SJSA1 (cell line): ENCODE results near the gene CHMP6. TPM values are rescaled to one million over a fixed set of nuclear protein-coding genes. Genes with fewer than 3 reads are reported as not detected.

Source experiments
- DNase-seq, 2 experiments: peaks; one replicate each; pipeline ENCODE4 v3.0.0-alpha.2; 2015 to 2020; ENCODE audit warnings: low spot score in 2 of 2, low read depth in 1 of 2
- H3K27ac ChIP-seq: fragments of 250-450 bp; sonication (Bioruptor Pico); 2 replicates; pipeline ENCODE4 v1.5.1; 2020; ENCODE audit warnings: mild to moderate bottlenecking, moderate library complexity
- H3K27me3 ChIP-seq: fragments of 250-450 bp; sonication (Bioruptor Pico); replicated peaks from 2 replicates; pipeline ENCODE4 v1.5.1; 2020; ENCODE audit warnings: mild to moderate bottlenecking, moderate library complexity
- H3K36me3 ChIP-seq: fragments of 250-450 bp; sonication (Bioruptor Pico); 2 replicates; pipeline ENCODE4 v1.5.1; 2020; ENCODE audit warnings: mild to moderate bottlenecking
- H3K4me1 ChIP-seq: fragments of 250-450 bp; sonication (Bioruptor Pico); replicated peaks from 2 replicates; pipeline ENCODE4 v1.6.1; 2021; ENCODE audit warnings: mild to moderate bottlenecking
- H3K4me3 ChIP-seq: fragments of 250-450 bp; sonication (Bioruptor Pico); 2 replicates; pipeline ENCODE4 v1.5.1; 2020; ENCODE audit warnings: mild to moderate bottlenecking
- H3K9me3 ChIP-seq: fragments of 250-450 bp; sonication (Bioruptor Pico); replicated peaks from 2 replicates; pipeline ENCODE4 v1.5.1; 2020; ENCODE audit warnings: mild to moderate bottlenecking
- total RNA-seq: library from RNA; depleted of rRNA; stranded (reverse); fragments of >200 nt; shearing (Covaris generic); gene quantifications from 2 replicates; pipeline ENCODE4 v1.2.3, GENCODE V29; 2014; rRNA removed

CHMP6 gene
- total RNA-seq, result 20.9 and 26.3 TPM in 2 replicates

GRCh38 chr17:80991645-80992076, at the start of gene CHMP6:
Gene CHMP6, plus strand, starts transcription at chr17:80991841. Its CDS starts 78 bp downstream, at chr17:80991919.
- Histone ChIP-seq H3K27ac (peak within 1 kb of the TSS; percentile 57), H3K4me3 (peak within 1 kb of the TSS; percentile 100)
- peak; percentile 70 to 83 for DNase-seq

DNA sequence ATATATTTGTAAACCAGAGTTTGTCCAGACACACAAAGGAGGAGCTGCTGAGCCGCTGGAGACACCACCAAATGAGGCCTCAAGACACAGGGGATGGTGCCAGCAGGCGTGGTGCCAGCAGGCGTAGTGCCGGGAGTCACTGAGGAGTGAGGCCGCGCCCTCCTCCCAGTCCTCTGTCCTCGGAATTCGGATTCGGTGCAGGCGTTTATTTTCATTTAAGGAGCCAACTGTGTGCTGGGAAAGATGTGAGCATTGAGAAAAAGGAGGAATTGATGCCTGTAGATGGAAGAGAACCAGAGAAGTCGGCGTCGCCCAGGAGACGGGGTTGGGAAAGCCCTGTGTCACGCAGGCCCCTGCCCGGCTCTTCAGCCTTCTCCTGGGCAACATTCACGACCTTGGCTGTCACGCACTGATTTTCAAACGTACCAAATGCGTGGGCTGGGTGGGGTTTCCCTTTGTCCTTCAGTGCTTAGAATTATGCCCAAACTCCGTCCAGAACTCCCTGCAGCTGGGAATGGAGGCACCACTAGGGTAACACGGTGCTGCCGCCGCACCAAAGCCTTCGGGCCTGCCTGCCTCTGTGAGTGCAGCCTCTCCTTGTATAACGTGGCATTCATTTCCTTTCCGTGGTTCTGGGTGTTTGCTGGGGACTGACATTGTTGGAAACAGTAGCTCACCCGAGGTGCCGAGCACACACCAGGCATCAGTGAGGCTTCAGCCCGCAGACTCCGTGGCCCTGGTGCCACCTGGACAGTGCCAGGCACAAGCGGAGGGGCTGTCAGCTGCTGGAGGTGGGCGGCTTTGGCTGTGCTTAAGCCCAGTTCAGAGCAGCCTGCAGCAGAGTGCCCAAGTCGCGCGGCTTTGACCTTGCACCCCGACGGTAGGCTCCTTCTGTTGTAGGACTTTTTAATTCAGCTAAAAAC, 49.0 kb upstream of the CHMP6 start:
- Histone ChIP-seq H3K4me1 (no peaks in the 10 kb centered on the region), H3K4me3 (no peak overlapping the region), H3K36me3 (peaks cover 49% of the 10 kb centered on the region), H3K27me3 (no peaks in the 10 kb centered on the region), H3K27ac (no peak overlapping the region), H3K9me3 (no peaks in the 10 kb centered on the region)
- DNase-seq, result no peak

More at GRCh38 chr17:80991645-80992076, at the start of gene CHMP6:
- Histone ChIP-seq H3K27me3 (no peaks in the 10 kb centered on the region), H3K9me3 (peaks cover 6% of the 10 kb centered on the region), H3K4me1 (peaks cover 41% of the 10 kb centered on the region), H3K36me3 (peaks cover 39% of the 10 kb centered on the region)

- no peak overlapping the region for H3K4me3 ChIP-seq
- no peak for DNase-seq
- H3K9me3 ChIP-seq, result no peaks in the 10 kb centered on the region
- H3K36me3 ChIP-seq, result peaks cover 55% of the 10 kb centered on the region
- H3K27me3 ChIP-seq, result no peaks in the 10 kb centered on the region
- no peaks in the 10 kb centered on the region for H3K4me1 ChIP-seq
- H3K27ac ChIP-seq, result no peak overlapping the region
Observed at GRCh38 chr17:80943346-80944145, 48.1 kb upstream of the CHMP6 start.

DNA sequence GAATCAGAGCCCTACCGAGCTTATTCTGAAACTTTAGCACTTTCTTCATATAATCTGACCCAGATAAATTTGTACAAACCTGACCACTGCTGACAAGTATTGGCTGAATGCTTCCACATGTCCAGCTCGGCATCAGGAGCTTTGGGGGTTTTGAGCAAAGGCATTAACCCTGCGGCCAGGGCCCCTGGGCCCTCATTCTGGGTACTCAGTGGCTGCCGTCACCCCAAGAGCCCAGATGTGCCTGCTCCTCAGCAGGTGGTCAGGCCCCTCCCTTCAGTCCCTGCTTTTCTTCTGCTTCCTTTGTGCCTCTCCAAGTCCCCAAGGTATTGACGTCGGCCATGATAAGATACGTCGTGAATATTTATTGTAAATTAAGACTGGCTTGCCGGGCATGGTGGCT, 47.3 kb upstream of the CHMP6 start:
- H3K4me3 ChIP-seq, result no peak overlapping the region
- no peaks in the 10 kb centered on the region for H3K9me3 ChIP-seq
- H3K36me3 ChIP-seq, result peaks cover 60% of the 10 kb centered on the region
- no peaks in the 10 kb centered on the region for H3K27me3 ChIP-seq
- DNase-seq, result no peak
- H3K27ac ChIP-seq, result no peak overlapping the region
- no peaks in the 10 kb centered on the region for H3K4me1 ChIP-seq

DNA sequence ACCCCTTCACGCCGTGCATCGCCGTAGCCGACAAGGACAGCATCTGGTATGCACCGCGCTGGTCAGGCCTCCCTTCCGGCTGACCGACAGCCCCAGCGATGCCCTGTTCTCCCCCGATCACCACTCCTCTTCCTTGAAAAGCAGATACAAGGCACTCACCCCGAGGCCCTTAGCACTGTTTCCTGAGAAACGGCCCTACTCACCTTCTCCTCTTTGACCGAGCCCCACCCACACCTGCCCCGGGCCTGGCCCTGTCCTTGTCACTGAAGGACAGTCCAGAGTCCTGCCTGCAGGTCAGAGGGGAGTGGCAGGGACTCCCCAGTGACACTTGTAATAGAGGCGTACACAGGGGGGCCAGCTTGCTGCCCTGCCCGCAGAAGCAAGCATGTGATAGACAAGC, 45.9 kb upstream of the CHMP6 start:
- H3K9me3 ChIP-seq, result no peaks in the 10 kb centered on the region
- no peak for DNase-seq
- H3K27me3 ChIP-seq, result no peaks in the 10 kb centered on the region
- no peaks in the 10 kb centered on the region for H3K4me1 ChIP-seq
- H3K27ac ChIP-seq, result no peak overlapping the region
- no peak overlapping the region for H3K4me3 ChIP-seq
- peaks cover 60% of the 10 kb centered on the region for H3K36me3 ChIP-seq

- H3K36me3 ChIP-seq, result peaks cover 64% of the 10 kb centered on the region
- H3K27ac ChIP-seq, result no peak overlapping the region
- DNase-seq, result no peak
- no peaks in the 10 kb centered on the region for H3K9me3 ChIP-seq
- no peak overlapping the region for H3K4me3 ChIP-seq
- H3K4me1 ChIP-seq, result no peaks in the 10 kb centered on the region
- H3K27me3 ChIP-seq, result no peaks in the 10 kb centered on the region
Observed at GRCh38 chr17:80946449-80946848, 45.2 kb upstream of the CHMP6 start.

GRCh38 chr17:80947200-80947940, 44.3 kb upstream of the CHMP6 start:
- Histone ChIP-seq H3K4me3 (no peak overlapping the region), H3K4me1 (no peaks in the 10 kb centered on the region), H3K36me3 (peaks cover 68% of the 10 kb centered on the region), H3K27ac (no peak overlapping the region), H3K9me3 (no peaks in the 10 kb centered on the region), H3K27me3 (no peaks in the 10 kb centered on the region)
- DNase-seq, result no peak

DNA sequence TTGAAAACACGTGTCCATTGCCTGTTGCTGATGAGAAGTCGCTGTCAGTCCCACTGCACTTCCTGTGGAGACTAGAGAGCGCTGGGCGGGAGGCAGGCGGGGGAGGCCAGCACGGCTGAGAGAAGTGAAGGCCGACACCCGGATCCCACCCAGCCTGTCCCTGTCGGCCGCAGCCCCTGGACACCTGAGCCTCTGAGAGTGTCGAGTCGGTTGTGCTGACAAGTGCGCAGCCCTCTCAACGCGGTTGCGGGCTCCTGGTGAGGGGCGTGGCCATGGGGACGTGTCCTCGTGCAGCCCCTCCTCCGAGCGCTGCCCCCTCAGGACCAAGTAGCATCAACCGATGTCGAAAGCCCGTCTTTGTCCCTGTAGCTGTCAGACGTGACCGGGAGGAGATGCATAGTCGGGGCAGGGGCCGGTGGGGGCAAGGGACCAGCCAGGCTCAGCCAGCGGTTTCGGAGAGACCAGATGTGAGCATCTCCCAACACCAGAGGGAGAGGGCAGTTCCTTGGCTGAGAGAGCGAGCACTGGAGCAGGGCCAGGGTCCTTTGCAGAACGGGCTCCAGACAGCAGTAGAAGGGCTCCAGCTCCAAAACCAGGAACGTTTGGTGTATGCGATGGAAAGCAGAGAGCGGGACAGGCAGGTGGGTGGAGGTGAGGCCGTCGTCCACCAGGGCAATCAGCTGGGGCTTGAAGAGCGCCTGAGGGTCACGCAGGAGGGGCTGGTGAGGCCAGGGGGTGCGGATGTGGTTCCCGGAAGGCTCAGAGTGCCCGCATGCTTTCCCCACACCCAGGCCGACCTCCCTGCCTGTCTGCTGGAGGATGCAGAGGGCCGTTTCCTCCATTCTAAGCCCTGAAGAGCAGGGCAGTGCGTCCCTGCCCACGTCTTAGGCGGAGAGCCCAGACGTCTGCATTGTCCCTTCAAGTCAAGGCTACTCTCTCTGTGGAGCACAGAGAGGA, 43.3 kb upstream of the CHMP6 start:
- Histone ChIP-seq H3K36me3 (peaks cover 63% of the 10 kb centered on the region), H3K27me3 (no peaks in the 10 kb centered on the region), H3K9me3 (no peaks in the 10 kb centered on the region), H3K4me3 (no peak overlapping the region), H3K27ac (no peak overlapping the region), H3K4me1 (no peaks in the 10 kb centered on the region)
- no peak for DNase-seq

- Histone ChIP-seq H3K4me1 (no peaks in the 10 kb centered on the region), H3K4me3 (no peak overlapping the region), H3K27ac (no peak overlapping the region), H3K36me3 (peaks cover 61% of the 10 kb centered on the region), H3K9me3 (no peaks in the 10 kb centered on the region), H3K27me3 (no peaks in the 10 kb centered on the region)
- no peak for DNase-seq
Observed at GRCh38 chr17:80948976-80949450, 42.6 kb upstream of the CHMP6 start.

- no peaks in the 10 kb centered on the region for H3K27me3 ChIP-seq
- no peak overlapping the region for H3K4me3 ChIP-seq
- no peak overlapping the region for H3K27ac ChIP-seq
- no peaks in the 10 kb centered on the region for H3K9me3 ChIP-seq
- no peaks in the 10 kb centered on the region for H3K4me1 ChIP-seq
- H3K36me3 ChIP-seq, result peaks cover 57% of the 10 kb centered on the region
- no peak for DNase-seq
Observed at GRCh38 chr17:80949451-80950421, 41.9 kb upstream of the CHMP6 start.

DNA sequence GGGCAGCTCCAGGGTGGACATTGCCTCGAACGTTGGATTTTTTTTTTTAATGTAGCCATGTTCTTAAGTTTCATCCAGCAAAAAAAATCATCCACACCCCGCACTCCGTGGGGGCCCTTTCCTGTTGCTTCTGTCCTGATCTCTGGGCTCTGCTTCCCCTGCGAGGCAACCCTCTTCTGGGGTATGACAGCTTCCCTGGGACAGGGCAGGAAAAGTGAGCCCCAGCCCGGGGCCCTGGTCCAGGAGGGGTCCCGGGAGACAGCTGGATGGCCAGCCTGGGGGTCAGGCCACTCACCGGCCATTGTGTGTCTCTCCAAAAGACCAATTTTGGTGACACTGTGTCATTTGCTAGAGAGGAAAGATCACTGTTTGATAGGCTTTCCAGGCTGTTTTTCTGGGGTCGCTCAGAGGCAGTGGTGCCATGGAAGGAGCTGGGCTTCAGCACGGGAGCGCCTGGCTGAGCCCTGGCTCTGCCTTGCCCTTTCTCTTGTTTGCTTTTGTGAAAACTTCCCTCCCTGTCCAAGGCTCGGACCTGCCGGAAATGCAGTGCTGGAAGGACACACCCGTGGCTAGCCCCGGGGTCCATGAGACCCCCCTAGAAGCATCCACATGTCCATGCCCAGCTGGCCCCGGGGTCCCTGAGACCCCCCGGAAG, 41.0 kb upstream of the CHMP6 start:
- peaks cover 56% of the 10 kb centered on the region for H3K36me3 ChIP-seq
- H3K27ac ChIP-seq, result no peak overlapping the region
- H3K27me3 ChIP-seq, result no peaks in the 10 kb centered on the region
- H3K9me3 ChIP-seq, result no peaks in the 10 kb centered on the region
- no peak for DNase-seq
- H3K4me3 ChIP-seq, result no peak overlapping the region
- H3K4me1 ChIP-seq, result no peaks in the 10 kb centered on the region
